Activated CD4-positive, alpha-beta T cell treated with anti-CD3 and anti-CD28 coated beads, Interleukin-2, Interleukin-4, amounts not matched to agents 100 ng/mL and 50 ng/mL, durations not matched to agents 16 hours and 8 hours (primary cell): ENCODE data around the gene HABP4.
A peak's percentile ranks its signal among the peaks of the same experiment; 100 is the strongest.

ENCODE experiments used
- DNase-seq: peaks from one replicate; pipeline ENCODE4 v3.0.0-alpha.2; 2020; ENCODE audit warnings: low spot score

The HABP4 gene

DNA sequence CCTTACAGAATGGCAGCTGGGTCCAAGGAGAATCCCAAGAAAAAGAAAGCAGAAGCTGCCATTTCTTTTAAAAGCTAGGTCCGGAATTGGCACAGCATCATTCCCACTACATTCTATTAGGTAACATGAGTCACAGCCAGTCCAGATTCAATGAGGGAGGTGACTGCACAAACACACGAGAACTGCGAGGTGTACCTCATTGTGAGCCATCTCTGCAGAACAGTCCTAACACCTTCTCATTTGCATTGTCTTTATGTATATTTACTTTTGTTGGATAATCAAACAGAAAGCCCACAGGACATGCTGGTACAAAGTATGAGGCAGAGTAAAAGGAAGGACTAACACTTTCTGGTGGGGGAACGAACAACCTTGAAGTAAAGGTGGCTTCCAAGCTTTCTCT is 14.6 kb upstream of the HABP4 start:
- DNase-seq: no peak

GRCh38 chr9:96436063-96436455 is 13.9 kb upstream of the HABP4 start:
- no peak for DNase-seq

DNA sequence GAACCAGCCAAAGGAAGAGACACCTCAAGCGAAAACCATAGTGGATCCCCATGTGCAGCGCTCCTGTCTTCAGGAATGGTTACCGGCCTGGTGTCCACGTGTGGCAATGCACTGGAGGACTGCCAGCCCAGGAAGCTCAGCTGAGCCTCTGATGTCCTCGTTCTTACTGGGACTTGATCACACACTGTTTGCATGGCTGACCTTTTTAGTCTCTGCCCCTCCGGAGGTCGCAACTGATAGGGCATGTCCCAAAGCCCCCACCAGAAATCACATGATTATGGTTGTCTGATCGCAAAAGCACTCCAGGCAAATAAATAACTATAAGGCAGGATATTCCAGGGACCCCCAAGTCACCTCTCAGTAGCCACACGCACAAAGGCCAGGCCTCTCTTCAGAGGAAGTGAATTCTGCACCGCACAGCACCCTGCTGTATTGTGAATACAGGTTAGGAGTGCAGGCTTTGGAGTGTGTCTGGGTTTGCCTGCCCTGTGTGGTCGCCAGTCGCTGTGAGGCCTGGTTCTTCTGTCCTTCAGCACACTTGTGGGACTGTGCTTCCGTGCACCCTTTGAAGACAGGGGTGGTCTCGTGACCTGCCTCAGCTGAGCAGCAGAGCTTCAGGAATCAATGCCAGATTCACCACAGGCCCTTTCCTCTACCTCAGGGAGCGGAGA is 13.4 kb upstream of the HABP4 start:
- no peak for DNase-seq

DNA sequence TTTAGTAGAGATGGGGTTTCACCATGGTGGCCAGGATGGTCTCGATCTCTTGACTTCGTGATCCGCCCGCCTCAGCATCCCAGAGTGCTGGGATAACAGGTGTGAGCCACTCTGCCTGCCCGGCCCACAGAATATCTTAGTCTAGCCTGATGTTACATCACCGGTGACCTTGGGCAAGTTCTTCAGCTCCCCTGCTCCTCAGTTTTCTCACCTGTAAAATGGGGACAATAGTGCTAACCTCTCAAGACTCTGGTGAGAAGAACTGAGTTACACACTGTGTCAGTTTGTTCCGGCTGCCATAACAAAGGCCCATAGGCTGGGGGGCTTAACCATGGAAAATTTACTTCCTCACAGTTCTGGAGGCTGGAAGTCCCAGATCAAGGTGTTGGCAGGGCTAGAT is 12.5 kb upstream of the HABP4 start:
- no peak for DNase-seq

DNA sequence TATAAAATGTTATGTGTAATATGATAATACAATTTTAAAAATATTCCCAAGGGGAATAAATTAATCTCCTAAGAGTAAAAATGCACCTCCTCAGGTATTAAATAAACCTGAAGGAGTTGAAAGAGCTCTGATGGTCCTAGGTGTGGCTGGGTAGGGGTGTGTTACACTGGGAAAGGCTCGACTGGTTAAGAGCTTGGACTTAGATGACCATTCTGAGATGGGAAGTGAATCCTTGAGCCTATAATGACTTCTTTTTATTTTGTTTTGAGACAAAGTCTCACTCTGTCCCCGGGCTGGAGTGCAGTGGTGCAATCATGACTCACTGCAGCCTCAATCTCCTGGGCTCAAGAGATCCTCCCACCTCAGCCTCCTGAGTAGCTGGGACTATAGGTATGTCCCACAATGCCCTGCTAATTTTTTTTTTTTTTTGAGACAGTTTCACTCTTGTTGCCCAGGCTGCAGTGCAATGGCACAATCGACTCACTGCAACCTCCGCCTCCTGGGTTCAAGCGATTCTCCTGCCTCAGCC is 9.2 kb upstream of the HABP4 start:
- DNase-seq: no peak

GRCh38 chr9:96441798-96442445 is 8.0 kb upstream of the HABP4 start:
- DNase-seq: peak; percentile 80

DNA sequence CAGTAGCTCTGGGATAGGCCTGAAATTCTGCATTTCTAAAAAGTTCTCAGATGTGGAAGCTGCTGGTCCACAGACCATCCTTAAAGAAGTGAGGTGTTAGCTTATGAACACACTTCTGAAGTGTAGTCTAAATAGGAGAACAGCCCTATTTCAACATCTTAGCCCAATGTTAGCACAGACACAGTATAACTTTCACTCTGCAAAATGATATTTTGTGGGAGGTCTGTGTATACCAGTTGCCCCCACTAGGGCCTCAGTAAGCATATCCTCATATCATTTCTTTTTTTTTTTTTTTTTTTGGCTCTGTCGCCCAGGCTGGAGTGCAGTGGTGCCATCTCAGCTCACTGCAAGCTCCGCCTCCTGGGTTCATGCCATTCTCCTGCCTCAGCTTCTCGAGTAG is 7.5 kb upstream of the HABP4 start:
- no peak for DNase-seq

GRCh38 chr9:96447406-96447805 is 2.6 kb upstream of the HABP4 start:
- no peak for DNase-seq

DNA sequence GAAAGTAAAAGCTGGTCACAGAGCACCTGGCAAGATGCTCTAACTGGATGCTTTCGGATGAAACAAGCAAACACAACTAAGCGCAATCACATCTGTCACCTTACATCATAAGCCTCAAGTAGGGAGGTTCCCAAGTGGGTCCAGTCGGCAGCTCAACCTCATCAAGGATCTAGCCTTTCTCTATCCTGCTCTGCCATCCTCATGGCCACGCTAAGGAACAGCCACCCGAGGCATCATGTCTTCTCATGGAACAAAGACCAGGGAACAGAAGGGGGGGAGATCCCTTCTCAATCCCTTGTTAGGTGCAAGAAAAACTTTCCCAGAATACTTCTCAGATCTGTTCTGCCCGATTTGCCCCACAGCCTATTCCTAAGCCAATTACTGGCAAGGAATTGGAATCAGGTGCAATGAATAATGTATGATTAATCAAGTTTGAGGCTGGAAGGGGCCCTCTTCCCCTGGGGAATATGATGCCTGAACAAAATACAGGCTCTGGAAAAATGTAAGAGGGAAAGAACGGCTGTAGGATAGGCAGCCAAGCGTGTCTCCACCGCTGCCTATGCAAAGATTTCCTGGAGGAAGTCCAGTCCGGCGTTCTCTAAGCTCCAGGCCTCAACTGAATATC is 1.3 kb upstream of the HABP4 start:
- no peak for DNase-seq

DNA sequence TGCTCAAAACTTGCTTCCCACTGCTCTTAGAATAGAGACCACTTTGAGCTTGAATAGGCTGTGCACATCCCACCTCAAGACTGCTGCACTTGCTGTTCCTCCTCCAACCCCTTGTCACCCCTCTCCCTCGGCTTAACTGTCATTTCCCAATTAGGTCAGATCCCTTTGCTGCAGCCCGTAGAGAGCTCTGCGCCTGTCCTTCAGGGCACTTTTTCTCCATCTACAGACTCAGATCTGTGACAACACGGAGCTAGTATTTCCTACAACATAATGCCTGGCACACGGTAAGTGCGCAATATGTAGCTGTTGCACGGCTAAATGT is 485 bp upstream of the HABP4 start:
- DNase-seq: no peak

DNA sequence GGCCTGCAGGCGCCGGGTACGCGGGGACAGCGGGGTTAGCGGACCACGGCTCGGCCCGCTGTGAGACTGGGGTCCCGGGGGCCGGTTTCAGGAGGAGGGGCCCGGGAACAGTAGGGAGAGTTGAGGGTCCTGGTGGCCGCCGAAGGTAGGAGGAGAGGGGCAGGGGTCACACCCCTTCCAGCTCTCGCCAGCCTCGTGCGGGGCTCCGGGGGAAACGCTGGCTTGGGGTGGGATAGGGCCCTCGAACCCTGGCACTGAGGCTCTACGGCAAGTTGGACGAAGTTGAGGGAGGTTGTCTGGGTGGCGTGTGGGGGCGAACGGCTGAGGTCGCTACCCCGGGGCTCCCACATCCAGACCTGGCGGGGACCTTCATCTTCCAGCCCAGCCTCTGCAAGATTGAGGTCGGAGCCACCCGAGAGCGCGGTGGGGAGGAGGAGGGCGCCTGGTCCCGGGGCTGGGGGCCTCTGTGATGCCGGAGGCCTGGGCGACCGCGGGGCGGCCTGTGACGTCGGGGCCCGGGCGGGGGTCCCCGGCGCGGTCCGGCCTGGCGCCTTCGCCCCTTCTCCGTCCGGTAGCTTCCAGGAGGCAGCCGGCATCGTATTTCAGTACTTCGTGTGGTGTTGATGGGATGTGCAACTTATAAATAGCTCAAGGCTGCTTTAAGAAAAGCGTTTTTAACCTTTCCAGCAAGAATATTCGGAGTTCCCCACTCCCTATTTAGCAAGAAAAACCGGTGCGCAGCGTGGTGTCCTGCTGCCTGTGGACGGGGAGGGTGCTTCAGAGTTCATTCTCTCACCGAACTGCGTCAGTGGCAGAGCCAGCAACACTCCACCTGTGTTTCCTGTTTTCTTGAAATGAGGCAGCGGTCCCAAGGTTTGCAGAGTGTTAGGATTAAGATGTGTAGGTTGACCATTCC is 902 bp downstream of the HABP4 start:
- DNase-seq: peak; percentile 34

DNA sequence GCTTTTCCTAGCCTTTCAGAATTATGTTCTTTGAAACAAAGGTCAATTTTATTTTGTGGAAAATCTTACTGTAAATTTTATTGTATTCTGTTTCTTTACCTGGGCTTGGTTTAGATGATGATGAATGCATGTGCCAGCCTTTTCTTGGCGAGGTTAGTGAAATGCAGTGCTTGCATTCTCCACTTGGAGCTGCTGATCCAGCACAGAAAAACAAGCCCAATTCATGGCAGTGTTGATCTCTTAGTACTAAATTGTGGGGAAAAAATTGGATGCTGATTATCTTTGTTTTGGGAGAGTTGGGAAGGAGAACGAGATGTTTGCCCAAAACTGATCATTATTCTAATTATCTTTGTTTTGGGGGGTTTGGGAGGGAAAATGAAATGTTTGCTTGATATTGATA is 3.7 kb downstream of the HABP4 start:
- no peak for DNase-seq

GRCh38 chr9:96457266-96457665 is 7.3 kb downstream of the HABP4 start:
- no peak for DNase-seq

DNA sequence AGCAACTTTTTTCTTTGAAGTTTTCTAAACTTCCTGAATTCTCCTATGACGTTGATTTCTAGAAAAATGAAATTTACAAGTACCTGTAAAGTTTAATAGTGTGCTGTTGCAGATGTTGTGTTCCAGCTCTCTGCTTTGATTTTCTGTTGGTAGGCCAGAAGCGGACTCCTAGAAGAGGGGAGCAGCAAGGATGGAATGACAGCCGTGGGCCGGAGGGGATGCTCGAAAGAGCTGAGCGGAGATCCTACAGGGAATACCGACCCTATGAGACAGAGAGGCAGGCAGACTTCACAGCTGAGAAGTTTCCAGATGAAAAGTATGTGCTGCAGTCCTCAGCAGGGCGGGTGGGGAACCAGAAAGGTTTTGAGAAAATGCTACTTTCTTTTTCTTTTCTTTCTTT is 8.3 kb downstream of the HABP4 start:
- no peak for DNase-seq

- DNase-seq: no peak
These were observed 9.5 kb downstream of the HABP4 start for GRCh38 chr9:96459268-96460007.

DNA sequence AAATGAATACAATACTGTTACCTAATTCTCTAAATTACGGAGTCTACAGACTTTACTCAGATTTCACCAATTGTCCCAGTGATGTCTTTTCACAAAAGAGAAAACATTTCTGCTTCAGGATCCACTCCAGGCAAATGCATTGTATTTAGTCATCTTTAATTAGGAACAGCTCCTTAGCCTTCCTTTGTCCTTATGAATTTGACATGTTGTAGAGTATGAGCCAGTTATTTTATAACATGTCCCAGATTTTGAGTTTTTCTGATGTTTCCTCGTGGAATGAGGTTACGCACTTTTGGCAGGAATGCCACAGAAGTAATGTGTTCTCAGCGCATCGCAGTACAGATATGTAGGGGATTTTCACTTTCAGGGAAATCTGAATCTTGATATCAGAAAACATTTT is 10.5 kb downstream of the HABP4 start:
- no peak for DNase-seq

GRCh38 chr9:96460882-96461281 is 10.9 kb downstream of the HABP4 start:
- no peak for DNase-seq

GRCh38 chr9:96461336-96461735 is 11.4 kb downstream of the HABP4 start:
- DNase-seq: no peak

GRCh38 chr9:96462541-96462940 is 12.6 kb downstream of the HABP4 start:
- no peak for DNase-seq

- DNase-seq: no peak
These were observed 14.5 kb downstream of the HABP4 start for GRCh38 chr9:96464426-96464825.

DNA sequence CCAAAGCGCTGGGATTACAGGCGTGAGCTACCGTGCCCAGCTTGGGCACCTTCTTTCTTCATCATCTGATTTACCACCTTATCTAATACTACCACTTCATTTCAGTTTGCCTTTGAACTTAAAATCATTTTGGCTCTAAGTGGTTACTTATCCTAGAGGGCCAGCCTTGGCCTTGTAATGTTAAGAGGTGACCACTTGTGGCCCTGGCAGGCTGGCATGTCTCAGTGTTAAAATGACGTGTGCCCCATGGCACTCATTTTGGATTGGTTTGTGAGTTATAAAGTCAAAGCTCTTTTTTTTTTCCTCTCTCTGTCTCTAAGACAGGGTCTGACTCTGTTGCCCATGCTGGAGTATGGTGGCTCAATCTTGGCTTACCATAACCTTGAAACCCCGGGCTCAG is 17.8 kb downstream of the HABP4 start:
- no peak for DNase-seq

DNA sequence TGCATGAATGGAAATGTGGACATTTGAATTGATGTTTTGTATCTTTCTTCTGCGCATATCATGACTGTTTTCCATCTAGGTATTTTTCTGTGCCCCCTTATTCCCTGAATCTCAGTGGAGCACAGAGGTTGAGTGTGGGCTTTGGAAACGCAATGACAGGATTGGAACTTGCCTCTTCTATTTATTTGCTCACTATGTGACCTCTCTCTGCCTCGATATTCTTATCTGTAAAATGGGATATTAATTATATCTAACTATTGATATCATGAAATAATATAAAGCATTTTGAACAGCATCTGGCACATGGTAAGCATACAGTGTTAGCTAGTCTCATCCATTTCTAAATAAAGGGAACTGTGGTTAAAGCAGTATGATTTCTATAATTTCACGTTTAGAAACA is 26.0 kb downstream of the HABP4 start:
- DNase-seq: no peak
